SK-N-MC (cell line): ENCODE results near the gene PGLYRP2.

Experiments
- DNase-seq: peaks from one replicate; pipeline ENCODE4 v3.0.0-alpha.2; 2011; ENCODE audit warnings: low read depth, low spot score
- H3K27ac ChIP-seq: fragments of 200-600 bp; sonication (generic); 2 replicates; pipeline ENCODE4 v1.5.1; 2016; ENCODE audit warnings: mixed run types
- H3K36me3 ChIP-seq: fragments of 200-600 bp; sonication (generic); 2 replicates; pipeline ENCODE4 v1.6.1; 2017; ENCODE audit warnings: antibody characterized with exemption, low read length, mixed read lengths; ENCODE audit not compliant: insufficient read depth
- H3K4me3 ChIP-seq: fragments of 200-600 bp; sonication (generic); 2 replicates; pipeline ENCODE4 v1.5.1; 2016
- H3K9ac ChIP-seq: fragments of 200-600 bp; sonication (generic); 2 replicates; pipeline ENCODE4 v1.8.0; 2017; ENCODE audit warnings: mixed run types, mixed read lengths; ENCODE audit not compliant: insufficient read length
- H3K9me3 ChIP-seq: fragments of 200-600 bp; sonication (generic); 2 replicates; pipeline ENCODE4 v1.6.1; 2017; ENCODE audit warnings: low read depth, mild to moderate bottlenecking, antibody characterized with exemption, low read length, moderate library complexity, mixed read lengths
- EZH2 ChIP-seq: fragments of 200-600 bp; sonication (generic); IDR thresholded peaks from one replicate; pipeline ENCODE4 v1.6.1; 2017; ENCODE audit warnings: antibody characterized with exemption
- FOXP2 ChIP-seq: optimal IDR thresholded peaks from 2 replicates; pipeline ENCODE3; 2011; ENCODE audit warnings: mild to moderate bottlenecking, moderate library complexity; ENCODE audit not compliant: insufficient read depth; ENCODE audit errors: extremely low read length, control extremely low read depth
- POLR2AphosphoS5 ChIP-seq: IDR thresholded peaks from 2 replicates; pipeline ENCODE4 v1.6.1; 2012; ENCODE audit warnings: mild to moderate bottlenecking, low read depth, low read length, borderline replicate concordance

The PGLYRP2 gene

DNA sequence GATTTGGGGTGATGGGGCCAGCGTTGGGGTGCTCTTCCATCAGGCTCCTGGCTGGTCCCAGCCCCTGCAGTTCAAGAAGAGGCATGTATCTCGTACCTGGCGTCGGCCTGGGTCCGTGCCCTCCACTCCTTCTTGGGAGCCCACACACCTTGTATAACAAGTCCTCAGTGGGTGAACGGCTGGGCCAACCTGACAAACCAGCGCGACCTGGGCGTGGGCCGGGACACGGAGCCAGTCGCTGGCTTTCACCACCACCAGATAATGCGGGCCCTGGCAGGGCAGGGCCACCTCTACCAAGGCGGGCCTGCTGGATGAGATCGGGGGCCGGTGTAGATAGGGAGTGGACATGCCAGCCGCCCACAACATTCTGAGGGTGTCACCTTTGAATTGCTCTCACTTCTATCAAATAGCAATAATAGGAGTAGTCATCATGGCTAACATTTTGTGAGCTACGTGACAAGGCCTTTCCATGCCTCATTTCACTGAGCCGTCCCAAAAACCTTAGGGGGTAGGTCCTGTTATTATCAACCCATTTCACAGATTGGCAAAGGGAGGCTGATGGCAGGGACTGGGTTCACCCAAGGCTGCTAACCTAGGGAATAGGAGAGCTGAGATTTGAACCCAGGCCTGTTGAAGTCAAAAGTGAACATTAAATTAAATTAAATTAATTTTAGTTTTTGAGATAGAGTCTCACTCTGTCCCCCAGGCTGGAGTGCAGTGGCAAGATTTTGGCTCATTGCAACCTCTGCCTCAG, 32.5 kb upstream of the PGLYRP2 start:
- no peaks in the 10 kb centered on the region for H3K36me3 ChIP-seq
- DNase-seq, result no peak
- TF ChIP-seq POLR2AphosphoS5 (no peak), EZH2 (no peak), FOXP2 (no peak)
- no peak overlapping the region for H3K9ac ChIP-seq
- no peak overlapping the region for H3K27ac ChIP-seq
- no peaks in the 10 kb centered on the region for H3K9me3 ChIP-seq
- no peak overlapping the region for H3K4me3 ChIP-seq

DNA sequence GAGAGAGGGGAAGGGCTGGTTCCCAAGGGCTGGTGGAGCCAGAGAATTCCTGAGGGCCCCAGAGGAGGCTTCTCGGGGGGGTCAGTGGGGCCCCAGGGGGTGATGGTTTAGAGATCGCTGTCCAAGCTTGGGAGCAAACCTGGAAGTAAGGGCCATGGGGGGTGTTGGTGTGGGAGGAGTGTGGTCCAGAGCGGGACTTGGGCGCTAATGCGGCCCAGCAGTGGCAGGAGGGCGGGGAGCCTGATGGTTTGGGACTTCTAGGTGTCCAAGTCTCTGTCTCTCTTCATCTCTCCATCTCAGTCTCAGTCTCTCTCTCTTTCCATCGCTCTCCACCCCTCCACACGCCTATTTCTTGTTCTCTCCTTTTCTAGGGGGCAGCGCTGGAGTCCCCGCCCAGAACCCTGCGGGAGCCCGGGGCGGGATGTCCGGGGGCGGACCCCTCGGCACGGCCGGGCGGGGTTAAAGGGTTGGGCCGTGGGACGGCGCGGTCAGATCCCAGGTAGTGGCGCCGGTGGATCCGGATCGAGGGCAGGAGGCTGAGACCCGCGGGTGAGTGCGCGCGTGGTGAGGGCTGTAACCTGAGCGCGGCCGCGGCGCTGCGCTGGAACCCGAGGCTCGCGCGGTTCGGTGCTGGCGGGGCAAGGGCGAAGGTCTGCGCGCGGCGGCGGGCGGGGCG, 28.9 kb upstream of the PGLYRP2 start, which contains the start of gene CYP4F22:
Gene CYP4F22, plus strand, starts transcription at position 491 of the 676 bp plus-strand sequence. CDS start 16,812 bp downstream, outside the sequence.
- Histone ChIP-seq H3K36me3 (no peaks in the 10 kb centered on the region), H3K4me3 (peak within 1 kb of the TSS; percentile 78), H3K9ac (peak within 1 kb of the TSS; percentile 41), H3K27ac (no peak within 1 kb of the TSS), H3K9me3 (no peaks in the 10 kb centered on the region)
- no peak for TF ChIP-seq POLR2AphosphoS5
- TF ChIP-seq EZH2, result no peak
- no peak for TF ChIP-seq FOXP2
- no peak for DNase-seq

DNA sequence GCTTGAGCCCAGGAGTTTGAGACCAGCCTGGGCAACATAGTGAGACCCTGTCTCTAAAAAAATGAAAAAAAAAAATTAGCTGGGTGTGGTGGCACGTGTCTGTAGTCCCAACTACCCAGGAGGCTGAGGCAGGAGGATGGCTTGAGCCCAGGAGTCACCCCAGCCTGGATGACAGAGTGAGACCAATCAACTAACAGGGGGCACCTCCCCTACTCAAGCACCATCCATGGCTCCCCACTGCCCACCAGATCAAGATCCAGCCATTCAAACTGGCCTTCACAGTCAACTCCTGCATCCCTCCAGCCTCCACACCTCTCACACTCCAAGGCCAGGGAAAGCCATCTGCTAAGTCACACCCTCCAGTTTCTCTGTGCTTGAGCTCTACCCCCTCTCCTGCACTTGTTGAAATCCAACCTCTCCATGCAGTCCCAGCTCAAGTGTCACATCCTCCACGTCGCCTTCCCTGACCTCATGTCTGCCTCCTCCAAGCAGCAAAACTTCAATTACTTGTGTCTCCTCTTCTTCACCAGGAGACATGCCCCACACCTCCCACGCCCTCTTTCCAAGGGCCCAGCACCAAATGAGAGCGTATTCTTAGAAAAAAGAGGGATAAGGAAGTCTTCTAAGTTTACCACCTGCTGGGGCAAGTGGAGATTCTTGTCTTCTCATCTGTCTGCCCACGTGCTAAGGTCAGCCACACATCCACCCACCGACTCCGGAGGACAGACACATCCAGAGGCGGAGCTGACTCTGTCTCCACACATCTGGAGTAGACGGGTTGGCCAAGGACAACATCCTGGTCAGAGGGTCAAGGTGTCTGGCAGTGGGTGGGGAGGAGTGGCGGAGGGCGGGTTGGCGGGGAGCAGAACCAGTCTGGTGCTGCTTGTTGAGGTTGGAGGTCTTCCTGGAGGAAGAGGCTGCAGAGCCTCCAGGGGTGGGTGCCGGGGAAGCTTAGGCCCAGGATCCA, 28.1 kb upstream of the PGLYRP2 start:
- H3K36me3 ChIP-seq, result no peaks in the 10 kb centered on the region
- H3K27ac ChIP-seq, result no peak overlapping the region
- H3K4me3 ChIP-seq, result no peak overlapping the region
- DNase-seq, result no peak
- no peak overlapping the region for H3K9ac ChIP-seq
- no peaks in the 10 kb centered on the region for H3K9me3 ChIP-seq
- TF ChIP-seq FOXP2 (no peak), EZH2 (no peak), POLR2AphosphoS5 (no peak)

DNA sequence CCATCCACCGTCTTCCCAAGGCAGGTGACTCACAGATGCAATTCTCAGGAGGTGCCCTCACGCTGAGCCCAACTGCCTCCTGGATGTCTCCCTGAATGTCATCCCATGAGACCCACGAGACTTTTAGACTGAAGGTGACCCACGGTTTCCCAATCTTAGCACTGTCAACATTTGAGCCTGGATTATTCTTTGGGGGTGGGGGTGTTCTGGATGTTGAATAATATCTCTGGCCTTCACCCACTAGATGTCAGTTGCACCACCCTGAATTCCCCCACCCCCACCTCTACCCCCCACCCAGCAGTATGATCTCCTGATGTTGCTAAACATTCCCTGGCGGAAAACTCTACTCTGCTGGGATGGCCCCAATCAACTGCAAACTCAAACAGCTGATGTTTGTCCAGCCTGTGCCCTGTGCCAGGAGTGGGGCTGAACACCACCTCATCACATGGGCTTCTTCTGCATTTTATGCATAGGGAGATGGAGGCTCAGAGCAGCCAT, 26.8 kb upstream of the PGLYRP2 start:
- no peak for TF ChIP-seq FOXP2
- no peak for TF ChIP-seq POLR2AphosphoS5
- TF ChIP-seq EZH2, result no peak
- H3K9me3 ChIP-seq, result no peaks in the 10 kb centered on the region

DNA sequence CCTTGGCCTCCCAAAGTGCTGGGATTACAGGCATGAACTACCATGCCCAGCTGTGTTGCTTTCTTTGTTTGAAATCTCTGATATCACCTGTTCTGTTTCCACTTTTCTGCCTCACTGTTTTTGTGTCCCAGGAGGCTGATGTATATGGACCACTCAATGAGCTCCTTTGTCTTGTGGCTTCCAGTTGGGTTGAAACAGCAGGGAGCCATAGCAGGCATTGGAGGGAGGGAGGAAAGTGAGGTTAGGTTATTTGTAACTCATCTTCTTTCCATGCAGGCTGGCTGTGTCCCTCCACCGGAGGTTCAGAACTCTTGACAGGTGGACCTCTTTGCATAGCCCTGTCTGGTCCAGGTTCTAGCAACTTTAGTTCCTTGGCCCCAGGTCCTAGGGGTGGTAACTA, 23.0 kb upstream of the PGLYRP2 start:
- Histone ChIP-seq H3K36me3 (no peaks in the 10 kb centered on the region), H3K27ac (peak overlapping the region; percentile 83), H3K9me3 (no peaks in the 10 kb centered on the region), H3K9ac (no peak overlapping the region), H3K4me3 (no peak overlapping the region)
- TF ChIP-seq FOXP2 (no peak), EZH2 (no peak), POLR2AphosphoS5 (no peak)
- no peak for DNase-seq

More for the DNA sequence above, 26.8 kb upstream of the PGLYRP2 start:
- no peak overlapping the region for H3K27ac ChIP-seq
- no peak overlapping the region for H3K4me3 ChIP-seq
- H3K36me3 ChIP-seq, result no peaks in the 10 kb centered on the region
- no peak for DNase-seq
- no peak overlapping the region for H3K9ac ChIP-seq

DNA sequence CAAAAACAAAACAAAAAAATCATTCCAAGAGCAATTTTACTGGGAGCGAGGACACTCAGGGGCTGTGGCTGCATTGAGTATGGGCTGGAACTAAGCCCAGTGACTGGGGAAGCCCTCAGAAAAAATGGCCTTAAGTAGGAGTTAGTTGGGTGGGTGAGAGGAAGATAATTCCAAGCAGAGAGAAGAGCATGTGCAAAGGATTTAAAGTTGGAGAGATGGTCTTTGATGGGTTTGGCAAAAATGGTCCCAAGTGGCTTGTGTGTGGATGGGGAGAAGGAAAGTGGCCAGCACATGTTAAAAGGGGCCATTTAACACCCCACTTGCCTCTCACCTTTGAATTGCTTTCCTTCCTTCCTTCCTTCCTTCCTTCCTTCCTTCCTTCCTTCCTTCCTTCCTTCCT, 22.3 kb upstream of the PGLYRP2 start:
- H3K36me3 ChIP-seq, result no peaks in the 10 kb centered on the region
- TF ChIP-seq FOXP2 (no peak), POLR2AphosphoS5 (peak; percentile 42; the same call in 1 of the 2 replicates)
- no peak overlapping the region for H3K9ac ChIP-seq
- no peak overlapping the region for H3K4me3 ChIP-seq
- DNase-seq, result peak; percentile 83
- peak overlapping the region; percentile 76 for H3K27ac ChIP-seq
- H3K9me3 ChIP-seq, result no peaks in the 10 kb centered on the region

DNA sequence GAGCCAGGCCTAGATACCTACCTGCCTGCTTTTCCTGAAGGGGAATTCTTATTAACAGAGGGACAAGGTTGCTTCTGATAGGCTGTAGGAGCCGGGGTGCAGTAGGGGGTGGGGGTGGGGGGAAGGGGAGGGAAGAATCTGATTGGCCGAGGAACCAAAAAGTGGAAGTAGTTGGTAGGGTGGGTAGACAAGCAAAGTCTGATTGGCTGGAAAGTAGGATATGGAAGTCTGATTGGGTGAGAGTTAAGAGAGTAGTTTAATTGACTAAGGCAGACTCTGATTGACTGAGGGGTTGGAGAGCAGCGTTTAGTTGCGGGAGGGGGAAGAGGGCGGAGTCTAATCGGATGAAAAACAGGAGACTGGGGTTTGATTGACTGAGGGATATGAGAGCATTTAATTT, 19.6 kb upstream of the PGLYRP2 start:
- no peak for DNase-seq
- Histone ChIP-seq H3K4me3 (no peak overlapping the region), H3K36me3 (no peaks in the 10 kb centered on the region), H3K27ac (peak overlapping the region; percentile 37; the same call in 1 of the 2 replicates), H3K9me3 (no peaks in the 10 kb centered on the region), H3K9ac (no peak overlapping the region)
- TF ChIP-seq FOXP2 (no peak), EZH2 (no peak), POLR2AphosphoS5 (no peak)
